DMS53 (cell line): ENCODE measurements around the gene PER2.

Experiments used
- DNase-seq: peaks from one replicate; lab custom pipeline; 2025; lab: John Stamatoyannopoulos, UW

Gene PER2

DNA sequence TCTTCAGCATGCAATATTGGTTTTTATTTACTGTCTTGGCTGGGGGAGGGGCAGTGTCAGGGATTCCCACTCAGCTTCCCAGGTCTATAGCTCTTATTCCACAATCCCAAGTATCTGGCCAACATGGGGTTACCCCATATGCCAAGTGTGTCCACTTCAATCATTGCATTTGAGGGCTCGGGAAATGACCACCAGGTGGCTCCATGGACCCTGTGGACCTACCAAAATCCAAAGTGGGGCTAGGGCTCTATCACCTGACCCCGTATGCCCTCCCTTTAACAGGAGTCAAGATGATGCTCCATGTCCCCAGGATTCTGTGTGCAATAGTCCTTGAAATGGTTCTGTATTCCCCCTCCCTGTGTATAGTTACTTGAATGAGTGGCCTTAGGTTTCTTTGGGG, 19.8 kb upstream of the PER2 start:
- DNase-seq = peak; percentile 28

DNA sequence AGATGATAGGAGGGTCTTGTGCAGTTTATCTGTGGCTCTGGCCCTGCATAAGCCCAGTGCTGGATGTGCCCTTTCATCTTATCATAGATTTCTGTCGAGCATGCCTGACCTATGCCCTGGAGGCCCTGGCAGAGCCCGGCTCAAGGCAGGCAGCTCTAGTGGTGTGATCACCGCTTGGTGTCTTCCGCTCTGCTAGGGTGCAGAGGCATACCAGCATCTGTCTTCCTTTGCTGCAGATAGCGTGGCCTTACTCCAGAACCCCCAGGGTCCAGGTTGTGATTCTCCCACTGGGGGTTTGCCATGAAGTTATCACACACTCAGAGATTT, 18.2 kb upstream of the PER2 start:
- DNase-seq = no peak

DNA sequence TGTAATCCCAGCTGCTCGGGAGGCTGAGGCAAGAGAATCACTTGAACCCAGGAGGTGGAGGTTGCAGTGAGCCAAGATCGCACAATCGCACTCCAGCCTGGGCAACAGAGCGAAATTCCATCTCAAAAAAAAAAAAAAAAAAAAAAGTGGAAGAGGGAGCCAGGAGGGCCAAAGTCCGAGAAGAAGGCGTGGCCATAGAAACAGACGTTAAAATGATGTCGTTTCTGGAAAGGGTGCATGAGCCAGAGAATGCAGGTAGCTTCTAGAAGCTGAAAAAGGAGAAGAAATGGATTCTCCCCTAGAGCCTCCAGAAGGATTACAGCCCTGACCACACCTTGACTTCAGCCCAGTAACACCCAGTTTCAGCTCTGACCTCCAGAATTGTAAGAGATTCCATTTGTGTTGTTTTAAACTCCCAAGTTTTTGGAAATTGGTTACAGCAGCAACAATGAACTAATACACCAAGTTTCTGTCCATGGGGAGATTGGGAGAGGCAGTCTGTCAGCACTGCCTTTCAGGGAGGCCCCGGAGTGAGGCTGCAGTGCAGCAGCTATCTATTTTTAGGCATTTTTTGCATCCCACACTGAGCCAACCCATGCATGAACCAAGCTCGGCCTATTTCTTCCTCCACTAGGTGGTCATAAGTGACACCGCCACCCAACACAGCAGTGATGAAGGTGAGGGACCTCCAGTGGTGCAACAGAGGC, 17.7 kb upstream of the PER2 start:
- no peak for DNase-seq

DNA sequence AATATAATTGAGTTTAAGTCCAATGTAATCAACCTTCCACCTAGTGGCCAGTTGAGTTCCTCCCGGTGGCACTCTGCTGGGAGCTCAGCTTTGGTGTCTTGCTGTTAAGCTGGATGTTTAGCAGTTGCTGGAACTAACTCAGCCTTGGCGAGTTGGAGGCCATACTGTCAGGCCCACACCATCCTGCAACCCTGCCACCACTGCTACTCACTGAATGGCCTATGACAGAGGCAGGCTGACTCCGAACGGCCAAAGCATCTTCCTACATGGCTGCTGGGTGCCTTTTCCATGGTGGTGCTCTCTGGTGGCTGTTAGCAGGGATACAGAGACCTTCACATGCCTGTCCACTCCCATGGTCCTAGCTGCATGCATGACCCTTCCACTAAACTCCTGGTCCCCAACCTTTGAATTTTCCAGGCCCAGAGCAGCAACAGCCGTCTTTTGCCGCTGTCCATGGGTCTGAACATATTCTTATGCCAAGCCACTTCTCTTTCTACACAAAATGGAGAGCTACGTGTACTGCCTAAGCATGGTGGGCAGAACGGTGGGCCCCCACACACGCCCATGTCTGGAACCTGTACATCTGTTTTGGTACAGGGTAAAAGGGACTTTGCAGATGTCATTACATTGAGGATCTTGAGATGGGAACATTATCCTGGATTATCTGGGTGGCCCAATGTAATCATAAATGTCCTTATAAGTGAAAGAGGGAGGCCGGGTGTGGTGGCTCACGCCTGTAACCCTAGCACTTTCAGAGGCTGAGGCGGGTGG, 16.9 kb upstream of the PER2 start:
- peak; percentile 71 for DNase-seq

DNA sequence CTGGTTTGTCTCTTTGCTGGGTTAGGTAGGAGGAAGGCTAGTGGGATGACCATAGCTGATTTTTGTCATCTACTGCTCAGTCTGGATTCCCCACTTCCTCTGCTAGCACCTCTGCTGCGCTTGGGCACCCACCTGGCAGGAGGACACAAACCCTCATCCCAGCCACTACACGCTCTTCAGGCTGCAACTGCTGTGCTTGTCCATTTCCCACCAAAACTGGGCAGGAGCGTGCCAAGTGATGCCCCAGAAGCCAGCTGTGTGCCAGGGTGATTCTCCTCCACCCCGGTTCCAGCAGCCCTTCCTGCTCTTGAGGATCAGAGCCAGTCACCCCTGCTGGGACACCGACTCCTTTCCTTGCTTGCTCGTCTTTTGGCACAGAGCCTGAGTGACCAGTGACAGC, 15.7 kb upstream of the PER2 start:
- DNase-seq = no peak

DNA sequence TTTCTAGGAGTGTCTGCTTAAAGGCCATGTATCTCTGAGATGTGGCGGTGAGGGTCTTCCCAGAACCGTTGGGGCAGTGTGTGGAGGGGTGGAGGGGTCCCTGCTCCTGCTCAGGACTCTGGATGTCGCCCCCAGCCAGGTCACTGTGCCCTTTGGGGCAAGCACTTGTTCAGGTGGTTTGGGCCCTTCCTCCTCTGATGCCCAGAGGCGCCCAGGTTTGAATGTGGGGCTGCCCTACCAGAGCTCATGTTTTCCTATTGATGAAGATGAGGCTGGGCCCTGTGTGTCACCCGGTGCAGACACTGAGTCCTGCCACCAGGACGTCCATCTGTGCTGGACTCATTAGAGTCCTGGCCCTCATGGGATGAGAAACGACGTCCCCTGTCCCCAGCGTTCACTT, 14.3 kb upstream of the PER2 start:
- DNase-seq = no peak

DNA sequence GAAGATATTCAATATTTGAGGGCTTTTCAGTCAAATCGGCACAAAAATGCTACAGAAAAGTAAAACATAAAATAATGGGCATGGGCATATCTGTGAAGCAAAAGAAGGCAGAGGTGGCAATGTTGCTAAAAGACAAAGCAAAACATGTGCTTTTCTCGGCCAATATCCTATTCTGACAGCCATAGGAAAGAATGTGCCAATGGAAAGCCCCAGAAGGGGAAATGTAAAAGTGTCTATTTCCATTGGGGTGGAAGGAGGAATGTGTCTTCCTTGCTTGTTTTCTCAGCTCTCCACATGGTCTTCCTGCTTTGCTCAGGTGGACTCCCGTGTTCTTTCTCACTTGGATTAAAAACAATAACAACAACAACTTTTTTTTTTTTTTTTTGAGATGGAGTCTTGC, 13.7 kb upstream of the PER2 start:
- no peak for DNase-seq

DNA sequence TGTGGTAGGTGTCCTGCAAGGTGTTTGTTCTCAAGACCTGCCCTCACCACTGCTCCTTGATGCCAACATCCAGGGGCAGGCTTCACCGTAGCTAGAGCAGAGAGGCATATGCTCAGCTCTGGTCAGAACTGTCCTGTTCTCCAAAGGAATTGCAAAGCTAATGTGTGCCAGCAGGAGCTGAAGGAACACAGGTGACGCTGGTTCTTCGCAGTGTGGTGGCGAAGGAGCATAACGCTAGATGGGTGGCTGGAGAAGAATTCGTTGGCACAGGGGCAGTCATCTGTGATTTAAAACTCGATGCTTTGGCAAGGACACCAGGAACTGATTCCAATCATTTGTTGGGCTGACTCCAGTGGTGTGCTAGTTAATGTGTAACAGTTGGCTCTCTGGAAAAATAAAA, 11.4 kb upstream of the PER2 start:
- peak; percentile 68 for DNase-seq

DNA sequence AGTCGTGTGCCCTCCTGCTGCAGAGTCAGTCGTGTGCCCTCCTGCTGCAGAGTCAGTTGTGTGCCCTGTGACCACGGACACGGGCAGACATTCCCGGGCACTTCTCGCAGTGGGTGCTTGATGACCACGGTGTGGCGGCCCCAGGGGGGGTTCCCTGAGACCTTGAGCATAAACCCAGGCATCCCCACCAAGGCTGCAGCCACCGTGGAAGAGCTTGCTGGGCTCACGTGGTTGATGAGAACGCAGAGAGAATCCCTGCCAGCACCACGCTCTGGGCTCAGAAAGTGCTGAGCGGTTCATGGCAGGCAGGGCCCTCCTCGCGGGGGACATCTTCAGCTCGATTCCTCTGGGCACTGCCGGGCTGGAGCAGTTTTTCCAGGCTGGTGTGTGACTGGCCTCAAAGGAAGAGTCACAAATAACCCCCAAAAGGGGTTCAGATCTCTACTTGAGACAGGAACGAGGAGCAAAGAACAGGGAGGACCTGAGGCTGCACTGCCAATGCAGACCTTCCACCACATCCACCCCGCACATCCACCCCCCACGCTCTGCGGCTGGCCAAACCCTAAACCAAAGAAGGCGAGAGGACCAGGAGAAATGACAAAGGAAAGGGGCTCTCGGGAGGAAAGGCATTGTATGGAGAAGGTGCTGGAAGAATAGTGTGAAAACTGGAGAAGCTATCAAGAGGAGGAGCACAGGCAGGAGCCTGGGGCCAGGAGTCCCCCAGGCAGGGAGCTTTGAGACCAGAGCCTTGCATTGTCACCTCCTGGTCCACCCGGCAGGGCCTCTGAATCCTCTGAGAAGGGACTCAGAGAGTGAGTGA, 8.4 kb upstream of the PER2 start:
- DNase-seq = no peak

DNA sequence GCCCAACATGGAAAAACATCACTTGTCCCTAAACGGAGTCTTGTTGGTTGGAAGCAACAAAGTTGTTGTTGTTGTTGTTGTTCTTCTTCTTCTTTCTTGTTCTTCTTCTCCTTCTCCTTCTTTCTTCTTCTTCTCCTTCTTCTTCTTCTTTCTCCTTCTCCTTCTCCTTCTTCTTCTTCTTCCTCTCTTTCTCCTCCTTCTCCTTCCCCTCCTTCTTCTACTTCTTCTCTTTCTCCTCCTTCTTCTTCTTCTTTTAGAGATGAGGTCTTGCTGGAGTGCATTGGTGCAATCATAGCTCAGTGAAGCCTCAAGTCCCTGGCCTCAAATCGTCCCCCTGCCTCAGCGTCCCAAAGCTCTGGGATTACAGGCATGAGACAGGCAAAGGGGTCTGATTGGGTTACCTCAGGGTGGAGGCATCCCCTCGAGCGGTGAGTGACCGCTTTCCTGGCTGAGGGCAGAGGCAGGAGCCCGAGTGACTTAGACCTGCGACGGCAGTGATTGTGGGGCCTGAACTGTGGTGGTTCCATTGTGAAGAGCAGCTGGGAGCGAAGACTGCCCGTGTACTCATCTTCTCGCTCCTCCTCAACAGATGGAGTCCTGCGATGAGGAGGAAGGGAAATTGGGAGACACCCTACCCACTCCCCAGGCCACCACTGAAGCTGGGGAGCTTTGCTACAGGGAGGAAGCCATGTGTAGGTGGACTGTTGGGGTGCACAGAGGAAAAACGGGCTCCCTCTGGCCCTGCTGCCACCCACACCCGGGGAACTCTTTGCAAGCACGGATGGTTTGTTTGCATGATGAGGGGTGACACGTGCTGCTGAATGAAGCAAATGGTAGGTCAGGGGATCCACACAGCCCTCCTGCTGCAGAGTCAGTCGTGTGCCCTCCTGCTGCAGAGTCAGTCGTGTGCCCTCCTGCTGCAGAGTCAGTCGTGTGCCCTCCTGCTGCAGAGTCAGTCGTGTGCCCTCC, 7.0 kb upstream of the PER2 start:
- no peak for DNase-seq

DNA sequence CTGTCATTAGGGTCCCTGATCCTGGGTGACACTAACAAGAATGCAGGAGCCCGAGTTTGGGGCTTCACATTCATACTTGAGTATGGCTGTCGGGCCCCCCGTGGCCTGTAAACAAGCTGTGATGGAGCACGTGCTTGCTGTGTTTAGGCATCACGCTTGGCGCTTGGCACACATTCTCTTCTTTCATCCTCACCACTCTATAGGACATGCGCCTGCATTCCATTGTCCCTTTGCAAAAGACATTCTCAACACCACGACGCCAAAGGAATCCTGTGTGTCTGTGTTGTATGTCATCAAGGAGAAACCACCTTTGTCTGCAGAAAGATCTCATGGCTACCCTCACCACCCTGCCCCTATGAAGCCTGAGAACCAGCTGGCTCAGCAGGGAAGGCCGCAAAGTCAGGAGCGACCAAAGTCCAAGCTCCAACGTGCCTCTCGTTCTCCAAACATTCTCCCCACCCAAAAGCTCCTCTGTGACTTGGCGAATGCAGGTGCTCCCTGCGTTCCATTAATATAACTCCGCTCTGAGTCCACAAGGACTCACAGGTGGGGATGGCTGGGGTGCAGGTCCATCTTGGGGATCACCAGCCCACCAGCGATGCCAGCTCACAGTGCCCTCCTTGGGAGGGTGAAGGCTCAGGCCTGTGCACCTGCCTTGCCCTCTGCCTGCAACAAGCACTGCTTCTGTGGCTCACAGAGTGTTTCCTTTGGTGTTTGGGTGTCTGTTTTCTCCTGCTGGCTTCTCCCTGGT, 6.2 kb upstream of the PER2 start:
- DNase-seq = peak; percentile 67

DNA sequence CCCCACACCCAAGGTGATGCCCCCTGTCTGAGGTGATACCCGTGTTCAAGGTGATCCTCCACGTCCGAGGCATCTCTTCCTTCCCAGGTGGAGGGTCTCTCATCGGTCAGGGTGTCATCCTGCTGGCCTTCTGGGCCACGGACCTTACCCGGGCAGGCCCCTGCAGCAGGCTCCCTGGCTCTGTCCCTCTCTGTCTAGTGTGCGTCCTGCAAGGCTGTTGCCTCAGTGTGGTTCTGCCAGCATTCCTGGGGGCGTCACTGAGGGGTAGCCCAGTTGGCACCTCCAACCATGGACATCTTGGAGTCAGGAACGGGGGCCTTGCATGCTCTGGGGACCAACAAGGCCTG, 5.6 kb upstream of the PER2 start:
- DNase-seq = no peak

DNA sequence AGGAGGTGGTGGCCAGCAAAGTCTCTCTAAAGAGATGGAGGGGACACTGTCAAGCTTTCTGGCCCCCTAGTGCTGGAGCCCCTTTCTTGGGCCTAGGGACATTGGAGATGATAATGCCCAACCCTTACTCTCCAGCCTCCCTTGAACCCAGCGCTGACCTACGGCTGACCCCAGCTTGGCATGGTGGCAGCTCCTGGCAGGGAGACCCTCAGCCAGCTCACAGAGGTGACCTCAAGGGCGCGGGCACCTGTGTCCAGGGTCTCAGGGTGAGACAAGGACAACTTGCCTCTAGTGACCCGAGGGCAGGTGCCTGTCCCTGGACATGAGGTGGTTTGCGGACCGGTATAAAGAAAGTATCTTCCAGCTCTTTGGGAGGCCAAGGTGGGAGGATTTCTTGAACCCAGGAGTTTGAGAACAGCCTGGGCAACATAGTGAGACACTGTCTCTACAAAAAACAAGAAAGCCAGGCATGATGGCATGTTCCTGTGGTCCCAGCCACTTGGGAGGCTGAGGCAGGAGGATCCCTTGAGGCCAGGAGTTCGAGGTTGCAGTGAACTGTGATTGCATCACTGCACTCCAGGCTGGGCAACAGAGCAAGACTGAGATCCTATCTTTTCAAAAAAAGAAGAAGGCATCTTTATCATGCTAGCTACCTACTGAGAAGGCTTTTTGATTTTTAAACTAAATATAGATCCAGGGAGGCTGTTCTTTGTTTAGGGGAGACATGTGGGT, 3.3 kb upstream of the PER2 start:
- no peak for DNase-seq

DNA sequence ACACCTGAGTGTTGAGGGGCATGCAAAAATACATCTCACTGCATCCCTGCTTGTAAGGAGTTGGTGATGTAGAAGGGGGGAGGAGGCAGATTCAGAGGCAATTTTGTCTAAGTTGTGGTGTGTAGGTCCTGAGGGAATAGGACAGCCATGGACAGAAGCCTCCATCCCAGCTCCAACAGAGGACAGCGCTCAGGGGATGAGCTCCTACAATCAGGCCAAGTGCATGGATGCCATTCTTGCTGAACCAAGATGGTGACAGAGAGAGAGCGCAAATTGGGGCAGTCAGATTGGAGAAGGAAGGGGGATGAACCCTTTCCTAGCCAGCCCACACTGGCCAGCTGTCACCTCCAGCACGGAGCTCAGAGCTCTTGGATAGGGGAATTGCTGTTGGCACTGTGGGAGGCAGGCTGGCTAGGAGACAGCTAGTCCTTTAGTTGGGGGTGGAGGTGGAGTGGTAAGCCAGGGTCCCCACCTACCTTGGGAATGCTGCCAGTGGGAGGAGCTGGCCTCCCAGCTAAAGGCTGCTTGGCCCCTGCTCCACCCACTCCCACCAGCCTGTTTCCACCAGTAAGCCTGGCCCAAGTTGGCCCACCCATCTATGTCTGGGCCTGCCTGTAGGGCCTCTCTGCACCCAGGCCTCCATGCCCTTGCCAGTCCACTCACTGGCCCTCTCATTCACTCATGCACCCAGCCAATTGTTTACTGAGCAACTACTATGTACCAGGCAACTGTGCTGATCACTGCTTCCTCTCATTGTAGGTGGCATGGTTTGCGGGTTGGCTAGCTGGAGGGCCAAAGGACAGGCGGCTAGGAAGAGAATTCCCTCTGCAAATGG, 2.5 kb upstream of the PER2 start:
- peak; percentile 80 for DNase-seq

DNA sequence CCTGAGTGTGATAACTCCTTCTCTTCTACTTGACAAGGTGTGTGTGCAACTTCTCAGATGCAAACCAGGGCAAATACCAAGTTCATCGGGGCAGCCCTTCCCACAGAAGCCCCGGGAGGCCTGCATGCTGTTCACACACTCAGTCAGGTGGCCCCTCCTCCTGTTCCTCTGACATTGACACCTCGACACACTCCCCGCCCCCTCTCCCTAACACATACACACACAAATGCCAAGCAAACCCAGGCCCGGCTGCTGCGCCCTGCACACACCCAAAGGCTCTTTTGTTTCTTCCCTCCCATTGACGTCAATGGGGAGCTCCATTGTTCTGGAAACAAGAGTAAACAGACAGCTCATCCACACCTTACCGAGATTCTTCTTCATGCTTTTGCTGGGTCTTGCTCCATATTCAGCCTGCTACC, 1.7 kb upstream of the PER2 start:
- DNase-seq = peak; percentile 100

DNA sequence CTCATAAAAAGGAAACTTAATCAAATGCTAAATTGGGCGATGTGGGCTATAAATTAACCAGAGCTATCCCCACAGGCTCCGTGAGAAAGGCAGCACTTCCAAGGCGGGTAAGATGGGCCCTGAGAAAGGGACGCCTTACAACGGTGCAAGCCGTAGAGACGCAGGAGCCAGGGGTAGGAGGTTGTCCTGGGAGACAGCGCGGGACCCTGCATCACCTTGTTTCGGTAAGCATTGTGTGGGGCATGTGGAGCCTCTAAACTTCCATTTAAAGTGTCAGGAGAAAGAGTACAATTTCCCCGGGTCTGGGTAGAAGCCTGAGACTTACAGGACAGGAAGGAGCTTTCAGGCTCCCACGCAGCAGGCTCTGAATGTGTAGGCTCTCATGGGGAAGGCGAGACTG, 1.2 kb upstream of the PER2 start:
- DNase-seq = peak; percentile 82

DNA sequence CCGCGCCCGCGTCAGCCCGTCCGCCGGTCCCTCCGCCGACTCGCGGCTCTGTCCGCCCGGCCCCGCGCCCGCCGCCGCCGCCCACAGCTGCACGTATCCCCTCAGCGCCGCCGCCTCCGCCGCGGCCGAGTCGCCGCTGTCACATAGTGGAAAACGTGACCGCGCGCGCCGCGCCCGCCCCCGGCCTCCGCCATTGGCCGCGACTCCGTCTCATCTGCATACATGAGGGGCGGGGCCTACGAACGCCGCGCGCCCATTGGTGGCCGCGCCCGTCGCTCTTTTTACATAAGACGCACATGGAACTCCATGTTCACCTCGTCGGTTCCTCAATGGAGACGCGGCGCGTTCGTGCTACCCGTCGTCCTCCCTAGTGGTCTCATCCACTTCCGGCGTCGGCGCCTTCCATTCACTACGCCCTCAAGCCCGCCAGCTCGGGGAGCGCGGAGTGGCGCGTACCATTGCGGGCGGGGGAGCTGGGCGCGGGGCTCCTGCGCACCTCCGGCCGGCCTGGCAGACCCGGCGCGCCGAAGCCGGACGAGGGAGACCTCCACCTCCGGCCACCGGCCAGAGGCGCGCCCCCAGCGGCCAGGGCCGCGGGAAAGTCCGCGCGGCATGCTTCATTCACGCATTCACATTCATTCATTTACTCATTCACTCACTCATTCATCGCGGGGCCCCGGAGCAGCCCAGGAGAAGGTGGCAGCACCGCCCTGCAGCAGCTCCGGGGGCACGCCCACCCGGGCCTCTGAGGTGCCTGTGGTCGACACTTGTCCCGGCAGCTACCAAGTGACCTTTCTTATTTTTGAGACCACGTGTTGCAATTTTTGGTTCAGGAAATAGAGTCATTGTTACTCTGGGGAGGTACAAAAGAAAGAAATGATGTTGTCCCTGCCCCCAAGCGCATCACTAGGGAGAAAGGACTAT, 502 bp upstream of the PER2 start:
- peak; percentile 100 for DNase-seq

DNA sequence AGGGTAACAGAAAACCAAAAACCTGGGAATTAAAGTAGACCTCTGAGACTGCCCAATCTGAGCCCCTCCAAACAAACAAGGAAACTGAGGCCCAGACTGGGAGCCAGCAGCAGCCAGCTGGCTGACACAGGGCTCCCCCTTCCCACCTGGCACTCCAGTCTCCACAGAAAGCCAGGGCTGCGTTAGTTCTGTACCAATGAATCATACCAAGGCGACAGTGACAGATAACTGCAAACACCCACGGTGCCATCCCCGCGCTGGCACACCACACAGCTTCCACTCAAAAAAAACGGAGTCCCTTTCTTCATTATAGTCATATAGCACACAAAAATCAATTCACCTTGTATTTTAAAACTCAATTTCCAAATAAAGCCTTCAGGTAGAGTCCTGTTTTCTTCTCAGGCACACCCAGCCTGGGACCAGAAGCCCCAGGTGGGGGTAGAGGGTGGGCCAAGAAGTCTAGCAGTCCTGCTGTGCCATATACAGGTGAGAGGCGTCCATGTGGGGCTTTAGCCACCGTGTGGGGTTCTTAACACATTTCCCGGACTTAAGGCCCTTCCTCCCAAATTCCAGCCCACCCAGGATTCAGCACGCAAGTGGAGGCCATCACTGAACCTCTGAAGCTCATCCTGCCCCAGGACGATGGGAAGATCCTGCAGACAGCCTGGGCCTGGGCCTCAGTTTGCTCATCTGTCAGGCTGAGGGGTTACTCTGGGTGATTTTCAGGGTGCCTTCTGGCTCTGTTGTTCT, 1.2 kb downstream of the PER2 start:
- peak; percentile 91 for DNase-seq
